DMS114 treated with DMSO at 0.1 percent for 48 hours (cell line): ENCODE measurements around the gene CUL9.
A peak's percentile ranks its signal among the peaks of the same experiment; 100 is the strongest.

Experiments
- DNase-seq: peaks from one replicate; lab custom pipeline; 2025; ENCODE audit not compliant: unreplicated experiment; lab: John Stamatoyannopoulos, UW

CUL9 gene

GRCh38 chr6:43172104-43173007 is 9.6 kb upstream of the CUL9 start:
- DNase-seq: no peak

- no peak for DNase-seq
Measured at GRCh38 chr6:43173591-43174262, 8.3 kb upstream of the CUL9 start.

GRCh38 chr6:43174263-43175112 is 7.5 kb upstream of the CUL9 start:
- peak; percentile 92 for DNase-seq

- no peak for DNase-seq
Measured at GRCh38 chr6:43175676-43176422, 6.1 kb upstream of the CUL9 start.

- DNase-seq: no peak
Measured at GRCh38 chr6:43176423-43176786, 5.6 kb upstream of the CUL9 start.

- no peak for DNase-seq
Measured at GRCh38 chr6:43178150-43178549, 3.8 kb upstream of the CUL9 start.

- DNase-seq: no peak
Measured at GRCh38 chr6:43178951-43179830, 2.8 kb upstream of the CUL9 start.

- no peak for DNase-seq
Measured at GRCh38 chr6:43180058-43180457, 1.9 kb upstream of the CUL9 start.

- no peak for DNase-seq
Measured at GRCh38 chr6:43180985-43181384, 1.0 kb upstream of the CUL9 start.

GRCh38 chr6:43181621-43181941 is 415 bp upstream of the CUL9 start:
- no peak for DNase-seq

- DNase-seq: no peak
Measured at GRCh38 chr6:43183441-43183840, 1.4 kb downstream of the CUL9 start.

GRCh38 chr6:43184268-43184985 is 2.4 kb downstream of the CUL9 start:
- DNase-seq: no peak

- DNase-seq: no peak
Measured at GRCh38 chr6:43185391-43185985, 3.5 kb downstream of the CUL9 start.

- DNase-seq: no peak
Measured at GRCh38 chr6:43186019-43186418, 4.0 kb downstream of the CUL9 start.

GRCh38 chr6:43186706-43187105 is 4.7 kb downstream of the CUL9 start:
- no peak for DNase-seq

- no peak for DNase-seq
Measured at GRCh38 chr6:43187821-43188220, 5.8 kb downstream of the CUL9 start.

- DNase-seq: no peak
Measured at GRCh38 chr6:43188426-43188825, 6.4 kb downstream of the CUL9 start.

- no peak for DNase-seq
Measured at GRCh38 chr6:43189776-43190304, 7.8 kb downstream of the CUL9 start.

GRCh38 chr6:43192911-43193310 is 10.9 kb downstream of the CUL9 start:
- no peak for DNase-seq
